ENCODE measurements around the gene HECTD3. TPM values are rescaled to one million over a fixed set of nuclear protein-coding genes. Genes with fewer than 3 reads are reported as not detected.
"Not testable (repeated sequence)": the region's sequence is repeated elsewhere in the genome, so short reads cannot be mapped to it uniquely, and the experiment has no call there.

Gene HECTD3
- total RNA-seq, 4 donors from 2014 or later = 141 to 270 (median 202) TPM

- no peak for DNase-seq
- no peaks in the 10 kb centered on the region for H3K27me3 ChIP-seq
- no peaks in the 10 kb centered on the region for H3K9me3 ChIP-seq
- no peak overlapping the region for H3K4me3 ChIP-seq
- no peaks in the 10 kb centered on the region for H3K4me1 ChIP-seq
- TF ChIP-seq POLR2A (IDR thresholded peaks at IDR 0.05) = no peak
- TF ChIP-seq CTCF (IDR thresholded peaks at IDR 0.05) = no peak
- H3K27ac ChIP-seq = no peak overlapping the region
- peaks cover 0 to 22% (median 0%) of the 10 kb centered on the region in 3 donors for H3K36me3 ChIP-seq
These were observed 11.9 kb downstream of the HECTD3 start for GRCh38 chr1:44999232-44999631.

GRCh38 chr1:44995467-44996238, 15.5 kb downstream of the HECTD3 start:
- no peaks in the 10 kb centered on the region for H3K36me3 ChIP-seq
- no peaks in the 10 kb centered on the region for H3K9me3 ChIP-seq
- H3K27ac ChIP-seq = no peak overlapping the region
- TF ChIP-seq POLR2A (IDR thresholded peaks at IDR 0.05) (no peak), CTCF (IDR thresholded peaks at IDR 0.05) (no peak)
- H3K4me3 ChIP-seq = no peak overlapping the region
- no peaks in the 10 kb centered on the region for H3K27me3 ChIP-seq
- no peak for DNase-seq
- H3K4me1 ChIP-seq = no peaks in the 10 kb centered on the region

- Histone ChIP-seq H3K27ac (no peak overlapping the region), H3K27me3 (no peaks in the 10 kb centered on the region), H3K4me1 (no peaks in the 10 kb centered on the region), H3K36me3 (no peaks in the 10 kb centered on the region), H3K4me3 (no peak overlapping the region), H3K9me3 (no peaks in the 10 kb centered on the region)
- no peak for TF ChIP-seq CTCF (IDR thresholded peaks at IDR 0.05)
- TF ChIP-seq POLR2A (IDR thresholded peaks at IDR 0.05) = no peak
- no peak for DNase-seq
These were observed 16.7 kb downstream of the HECTD3 start for GRCh38 chr1:44994309-44994898.

GRCh38 chr1:44988531-44989156, 22.5 kb downstream of the HECTD3 start:
- Histone ChIP-seq H3K36me3 (no peaks in the 10 kb centered on the region), H3K4me1 (peaks cover 0 to 9% (median 8%) of the 10 kb centered on the region in 4 donors), H3K27me3 (no peaks in the 10 kb centered on the region), H3K9me3 (no peaks in the 10 kb centered on the region), H3K27ac (no peak overlapping the region), H3K4me3 (no peak overlapping the region)
- no peak for TF ChIP-seq CTCF (IDR thresholded peaks at IDR 0.05)
- no peak for TF ChIP-seq POLR2A (IDR thresholded peaks at IDR 0.05)
- DNase-seq = no peak

GRCh38 chr1:44985747-44986359, 25.3 kb downstream of the HECTD3 start:
- peak overlapping the region; percentile 38 to 83 (median 71) for H3K27ac ChIP-seq
- H3K36me3 ChIP-seq = no peaks in the 10 kb centered on the region
- TF ChIP-seq POLR2A (IDR thresholded peaks at IDR 0.05) (no peak), CTCF (IDR thresholded peaks at IDR 0.05) (no peak)
- H3K27me3 ChIP-seq = no peaks in the 10 kb centered on the region
- no peak for DNase-seq
- no peaks in the 10 kb centered on the region for H3K9me3 ChIP-seq
- H3K4me3 ChIP-seq = peak overlapping the region; percentile 69 to 88 (median 72)
- peaks cover 0 to 9% (median 8%) of the 10 kb centered on the region in 4 donors for H3K4me1 ChIP-seq

- H3K9me3 ChIP-seq, DNase-seq, H3K4me3 ChIP-seq, H3K27me3 ChIP-seq, H3K4me1 ChIP-seq, H3K27ac ChIP-seq: not testable (repeated sequence)
- H3K36me3 ChIP-seq = peaks cover 0 to 51% (median 0%) of the 10 kb centered on the region in 3 donors
These were observed 33.8 kb downstream of the HECTD3 start for GRCh38 chr1:44977372-44977771.

Measured in Peyer's patch (tissue), 4 donors.